NCI-H69 (cell line): ENCODE results near the gene TWF2.

ENCODE experiments used
- DNase-seq: peaks from one replicate; lab custom pipeline; 2025; lab: John Stamatoyannopoulos, UW

The TWF2 gene

GRCh38 chr3:52222319-52223221 lies 16.4 kb downstream of the TWF2 start:
- DNase-seq: no peak

GRCh38 chr3:52221563-52222318 lies 17.2 kb downstream of the TWF2 start:
- DNase-seq: no peak

- no peak for DNase-seq
Observed at GRCh38 chr3:52221141-52221562, 17.8 kb downstream of the TWF2 start.

- DNase-seq: peak; percentile 73
Observed at GRCh38 chr3:52220380-52221026, 18.5 kb downstream of the TWF2 start.

GRCh38 chr3:52218937-52219650 lies 19.9 kb downstream of the TWF2 start:
- no peak for DNase-seq

- DNase-seq: no peak
Observed at GRCh38 chr3:52218454-52218853, 20.5 kb downstream of the TWF2 start.

GRCh38 chr3:52218026-52218425 lies 20.9 kb downstream of the TWF2 start:
- DNase-seq: no peak

- no peak for DNase-seq
Observed at GRCh38 chr3:52217409-52217805, 21.6 kb downstream of the TWF2 start.

- DNase-seq: peak; percentile 53
Observed at GRCh38 chr3:52216585-52217408, 22.2 kb downstream of the TWF2 start.

- no peak for DNase-seq
Observed at GRCh38 chr3:52215351-52215750, 23.6 kb downstream of the TWF2 start.

GRCh38 chr3:52213901-52214300 lies 25.1 kb downstream of the TWF2 start:
- no peak for DNase-seq

- no peak for DNase-seq
Observed at GRCh38 chr3:52213005-52213404, 26.0 kb downstream of the TWF2 start.

- DNase-seq: no peak
Observed at GRCh38 chr3:52211268-52211891, 27.6 kb downstream of the TWF2 start.

- peak; percentile 9 for DNase-seq
Observed at GRCh38 chr3:52210550-52211046, 28.4 kb downstream of the TWF2 start.

GRCh38 chr3:52210037-52210436 lies 28.9 kb downstream of the TWF2 start:
- DNase-seq: no peak

GRCh38 chr3:52208556-52208955 lies 30.4 kb downstream of the TWF2 start:
- no peak for DNase-seq

- DNase-seq: no peak
Observed at GRCh38 chr3:52205727-52206372, 33.1 kb downstream of the TWF2 start.

GRCh38 chr3:52204337-52205073 lies 34.5 kb downstream of the TWF2 start:
- peak; percentile 91 for DNase-seq

GRCh38 chr3:52203701-52204100 lies 35.3 kb downstream of the TWF2 start:
- no peak for DNase-seq
